ENCODE data around the gene RAG1.

DNA sequence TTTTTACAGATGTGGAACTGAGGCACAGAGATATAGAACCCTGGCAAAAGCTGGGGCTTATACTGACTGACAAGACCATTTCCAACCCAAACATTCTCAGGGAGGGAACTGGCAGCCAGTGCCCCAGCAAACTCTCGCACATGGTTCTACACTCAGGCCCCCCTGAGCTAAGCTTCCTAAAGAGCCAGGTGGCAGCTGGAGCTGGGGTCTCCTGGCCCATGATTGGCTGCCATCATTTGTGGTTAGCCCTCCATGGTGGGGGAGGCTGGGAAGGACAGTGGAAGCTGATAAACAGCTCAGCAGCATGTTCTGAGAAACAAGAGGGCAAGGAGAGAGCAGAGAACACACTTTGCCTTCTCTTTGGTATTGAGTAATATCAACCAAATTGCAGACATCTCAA lies at the start of gene RAG1:
- TF ChIP-seq CTCF (conservative IDR thresholded peaks at IDR 0.05; ENCODE audit: low read depth, low read length) (no peak), EZH2 (IDR thresholded peaks at IDR 0.05; ENCODE audit: borderline replicate concordance, low read depth, low read length, poor library complexity, severe bottlenecking) (no peak)
